A549 (cell line): ENCODE results near the gene GHITM. TPM values are rescaled to one million over a fixed set of nuclear protein-coding genes. Genes with fewer than 3 reads are reported as not detected.
"Not testable (repeated sequence)": the region's sequence is repeated elsewhere in the genome, so short reads cannot be mapped to it uniquely, and the experiment has no call there.

ENCODE experiments used
- ATAC-seq, 2 experiments: fragments of 200-7000 bp in 1 of 2; fragments of >200 bp in 1 of 2; cut with Nextera tagmentation in 1 of 2; cut with Tn5 transposase in 1 of 2; 3 replicates each; pipeline versions ENCODE4 v1.8.0 to v1.9.1; 2018 to 2020; ENCODE audit warnings: mild to moderate bottlenecking in 1 of 2, moderate library complexity in 1 of 2
- CTCF ChIA-PET: fragments of 300-600 bp; sonication (Branson Sonifier 250); formaldehyde crosslinking; extraction: SDS; loops from one replicate; lab custom pipeline; 2021; ENCODE audit warnings: antibody characterized with exemption, inconsistent platforms; lab: Yijun Ruan, JAX
- POLR2A ChIA-PET: fragments of 350-600 bp; formaldehyde crosslinking; extraction: SDS; loops from one replicate; lab custom pipeline; 2021; ENCODE audit warnings: antibody characterized with exemption, inconsistent platforms; lab: Yijun Ruan, JAX
- DNase-seq, 2 experiments: peaks; one replicate each; pipeline versions ENCODE4 v3.0.0 to v3.0.0-alpha.2; 2011 to 2016; ENCODE audit warnings: low read depth in 1 of 2, low spot score in 1 of 2
- FAIRE-seq: peaks from 2 replicates; lab custom pipeline; 2011; peaks lifted over from hg19 to GRCh38; lab: Jason Lieb, UNC
- H3K27ac ChIP-seq, 2 experiments: fragments of >200 bp; sonication (Bioruptor Twin); formaldehyde crosslinking; 3 replicates each; pipeline ENCODE4 v1.5.1; 2016 to 2017
- H3K4me1 ChIP-seq: fragments of >200 bp; sonication (Bioruptor Twin); formaldehyde crosslinking; 3 replicates; pipeline ENCODE4 v1.6.1; 2016
- H3K4me2 ChIP-seq: fragments of >200 bp; sonication (Bioruptor Twin); formaldehyde crosslinking; 3 replicates; pipeline ENCODE4 v1.6.1; 2016
- H3K4me3 ChIP-seq: fragments of >200 bp; sonication (Bioruptor Twin); formaldehyde crosslinking; 3 replicates; pipeline ENCODE4 v1.5.1; 2016
- H3K9me3 ChIP-seq: fragments of >200 bp; sonication (Bioruptor Twin); formaldehyde crosslinking; 3 replicates; pipeline ENCODE4 v1.6.1; 2016
- CEBPB ChIP-seq, 2 experiments: fragments of >200 bp in 1 of 2; sonication (Bioruptor Twin) in 1 of 2; formaldehyde crosslinking in 1 of 2; IDR thresholded peaks; 2 replicates each; pipeline ENCODE4 v1.6.1; 2012 to 2016
- EP300 ChIP-seq, 2 experiments: fragments of >200 bp; sonication (Bioruptor Twin); formaldehyde crosslinking; IDR thresholded peaks; 2 replicates in 1 of 2; 3 replicates in 1 of 2; pipeline ENCODE4 v1.6.1; 2016 to 2017
- FOXS1 ChIP-seq: fragments of 250-450 bp; sonication (Bioruptor Pico); IDR thresholded peaks from 2 replicates; pipeline ENCODE4 v1.5.0; 2020; ENCODE audit warnings: mild to moderate bottlenecking, moderate library complexity
- HOXB13 ChIP-seq: fragments of 250-450 bp; sonication (Bioruptor Pico); IDR thresholded peaks from 2 replicates; pipeline ENCODE4 v1.5.0; 2020; ENCODE audit warnings: low read depth, mild to moderate bottlenecking, moderate library complexity
- MAFK ChIP-seq: fragments of 450-650 bp; IDR thresholded peaks from 2 replicates; pipeline ENCODE4 v1.6.1; 2014; ENCODE audit not compliant: partially characterized antibody
- NPAS2 ChIP-seq: fragments of 250-450 bp; sonication (Bioruptor Pico); IDR thresholded peaks from 2 replicates; pipeline ENCODE4 v1.8.0; 2022; ENCODE audit warnings: mild to moderate bottlenecking, moderate library complexity, borderline replicate concordance
- POLR2AphosphoS2 ChIP-seq: conservative IDR thresholded peaks from 2 replicates; pipeline ENCODE4 v1.6.1; 2012; ENCODE audit warnings: low read length, improper control_type of control experiment, inconsistent platforms
- RAD21 ChIP-seq, 2 experiments: fragments of >200 bp in 1 of 2; sonication (Bioruptor Twin) in 1 of 2; formaldehyde crosslinking in 1 of 2; IDR thresholded peaks in 1 of 2; conservative IDR thresholded peaks in 1 of 2; 2 replicates in 1 of 2; 3 replicates in 1 of 2; pipeline ENCODE4 v1.6.1; 2012 to 2018; ENCODE audit warnings: inconsistent platforms in 1 of 2
- WGBS: methylation state at CpG from one replicate; pipeline ENCODE4 v1.1.6; 2017; ENCODE audit errors: missing lambda C conversion rate; 5-methylcytosine and 5-hydroxymethylcytosine counted together
- polyA plus RNA-seq, 4 experiments: library from polyadenylated mRNA; depleted of rRNA in 3 of 4; stranded (reverse); fragments of >200 nt; fragmentation: RNase III in 1 of 4; extraction: RNeasy Plus Mini Kit Qiagen cat#74134 plus additional on column Dnase treatment in 1 of 4; gene quantifications; 2 replicates in 3 of 4; 3 replicates in 1 of 4; pipeline ENCODE4 v1.2.3, GENCODE V29; 2011 to 2017
- TF ChIP-seq, protein P1 (sequence below): fragments of 250-450 bp; sonication (Bioruptor Pico); IDR thresholded peaks from 2 replicates; pipeline ENCODE4 v1.5.0; 2020; ENCODE audit warnings: low read depth, mild to moderate bottlenecking, moderate library complexity
- TF ChIP-seq, protein P2 (sequence below): fragments of 250-450 bp; sonication (Bioruptor Pico); IDR thresholded peaks from 2 replicates; pipeline ENCODE4 v1.5.0; 2021; ENCODE audit warnings: mild to moderate bottlenecking, moderate library complexity, borderline replicate concordance
- TF ChIP-seq, protein P3 (sequence below): fragments of >200 bp; sonication (Bioruptor Twin); formaldehyde crosslinking; IDR thresholded peaks from 2 replicates; pipeline ENCODE4 v1.6.1; 2016
- TF ChIP-seq, protein P4 (sequence below): fragments of >200 bp; sonication (Bioruptor Twin); formaldehyde crosslinking; IDR thresholded peaks from 3 replicates; pipeline ENCODE4 v1.5.1; 2016

GHITM gene
- polyA plus RNA-seq, 2 of the 4 experiments (the other 2 are of a cell fraction): 220 to 360 TPM

DNA sequence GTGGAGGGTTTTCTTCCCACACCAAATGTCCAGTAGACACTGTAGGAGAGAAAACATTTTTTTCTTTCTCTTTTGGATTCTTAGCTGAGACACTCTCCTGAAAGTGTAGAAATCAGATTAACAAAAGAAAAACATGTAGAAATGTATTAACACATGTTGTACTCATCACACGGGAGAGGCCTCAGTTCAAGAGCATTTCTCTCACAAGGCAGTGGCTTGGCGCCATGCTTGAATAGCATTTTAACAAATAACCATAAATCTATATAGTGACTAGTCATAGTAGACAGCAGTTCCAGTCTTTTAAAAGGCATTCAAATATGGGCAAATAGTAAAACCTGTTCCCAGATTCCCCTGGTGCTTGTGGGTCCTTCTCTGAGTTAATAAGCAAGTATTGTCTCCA, 38.3 kb upstream of the GHITM start:
- Histone ChIP-seq H3K4me3 (no peak overlapping the region), H3K4me2 (no peak overlapping the region), H3K9me3 (no peaks in the 10 kb centered on the region), H3K27ac (no peak overlapping the region), H3K4me1 (no peaks in the 10 kb centered on the region)
- ATAC-seq (no peak; a peak in 1 of 6 replicates), DNase-seq (no peak), FAIRE-seq (no peak)
- 40% methylated on average over 2 of the region's 2 CpGs for WGBS
- TF ChIP-seq POLR2AphosphoS2: no peak
- TF ChIP-seq, protein P1, sequence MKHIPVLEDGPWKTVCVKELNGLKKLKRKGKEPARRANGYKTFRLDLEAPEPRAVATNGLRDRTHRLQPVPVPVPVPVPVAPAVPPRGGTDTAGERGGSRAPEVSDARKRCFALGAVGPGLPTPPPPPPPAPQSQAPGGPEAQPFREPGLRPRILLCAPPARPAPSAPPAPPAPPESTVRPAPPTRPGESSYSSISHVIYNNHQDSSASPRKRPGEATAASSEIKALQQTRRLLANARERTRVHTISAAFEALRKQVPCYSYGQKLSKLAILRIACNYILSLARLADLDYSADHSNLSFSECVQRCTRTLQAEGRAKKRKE: no peak
- TF ChIP-seq MAFK: no peak
- TF ChIP-seq, protein P2, sequence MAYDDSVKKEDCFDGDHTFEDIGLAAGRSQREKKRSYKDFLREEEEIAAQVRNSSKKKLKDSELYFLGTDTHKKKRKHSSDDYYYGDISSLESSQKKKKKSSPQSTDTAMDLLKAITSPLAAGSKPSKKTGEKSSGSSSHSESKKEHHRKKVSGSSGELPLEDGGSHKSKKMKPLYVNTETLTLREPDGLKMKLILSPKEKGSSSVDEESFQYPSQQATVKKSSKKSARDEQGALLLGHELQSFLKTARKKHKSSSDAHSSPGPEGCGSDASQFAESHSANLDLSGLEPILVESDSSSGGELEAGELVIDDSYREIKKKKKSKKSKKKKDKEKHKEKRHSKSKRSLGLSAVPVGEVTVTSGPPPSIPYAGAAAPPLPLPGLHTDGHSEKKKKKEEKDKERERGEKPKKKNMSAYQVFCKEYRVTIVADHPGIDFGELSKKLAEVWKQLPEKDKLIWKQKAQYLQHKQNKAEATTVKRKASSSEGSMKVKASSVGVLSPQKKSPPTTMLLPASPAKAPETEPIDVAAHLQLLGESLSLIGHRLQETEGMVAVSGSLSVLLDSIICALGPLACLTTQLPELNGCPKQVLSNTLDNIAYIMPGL (CRISPR knock-in tag): no peak
- no peak for TF ChIP-seq RAD21 (conservative IDR thresholded peaks at IDR 0.05 in 1 of 2, IDR thresholded peaks at IDR 0.05 in 1 of 2)
- TF ChIP-seq NPAS2: no peak
- TF ChIP-seq CEBPB (IDR thresholded peaks at IDR 0.05): no peak
- TF ChIP-seq, protein P3, sequence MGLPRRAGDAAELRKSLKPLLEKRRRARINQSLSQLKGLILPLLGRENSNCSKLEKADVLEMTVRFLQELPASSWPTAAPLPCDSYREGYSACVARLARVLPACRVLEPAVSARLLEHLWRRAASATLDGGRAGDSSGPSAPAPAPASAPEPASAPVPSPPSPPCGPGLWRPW: no peak
- no peak for TF ChIP-seq FOXS1 (CRISPR knock-in tag)
- ChIA-PET CTCF (interaction anchor here (1.5 kb wide), 1 partner anchor 42 kb away, joined by 3 read pairs; no protein-coding TSS in a partner anchor), POLR2A (no interaction called here)

DNA sequence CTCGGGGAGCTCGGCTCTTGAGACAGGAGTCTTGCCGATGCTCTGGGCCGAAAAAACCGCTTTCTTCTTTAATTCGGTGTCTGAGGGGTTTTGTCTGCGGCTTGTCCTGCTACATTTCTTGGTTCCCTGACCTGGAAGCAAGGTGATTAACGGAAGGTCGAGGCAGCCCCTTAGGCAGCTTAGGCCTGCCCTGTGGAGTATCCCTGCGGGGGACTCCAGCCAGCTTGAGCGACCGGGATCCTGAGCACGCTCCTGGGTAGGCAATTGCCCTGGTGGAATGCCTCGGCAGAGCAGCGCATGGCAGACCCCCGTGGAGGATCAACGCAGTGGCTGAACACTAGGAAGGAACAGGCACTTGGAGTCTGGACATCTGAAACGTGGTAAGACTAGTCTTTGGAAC, 30.5 kb upstream of the GHITM start:
- Histone ChIP-seq H3K9me3 (no peaks in the 10 kb centered on the region), H3K27ac (no peak overlapping the region), H3K4me2 (no peak overlapping the region), H3K4me3 (no peak overlapping the region), H3K4me1 (no peaks in the 10 kb centered on the region)
- WGBS: 46% methylated on average over 12 of the region's 18 CpGs
- ChIA-PET POLR2A (no interaction called here), CTCF (no interaction called here)
- no peak for TF ChIP-seq EP300 (IDR thresholded peaks at IDR 0.05)
- ATAC-seq (no peak), DNase-seq (no peak), FAIRE-seq (no peak)

DNA sequence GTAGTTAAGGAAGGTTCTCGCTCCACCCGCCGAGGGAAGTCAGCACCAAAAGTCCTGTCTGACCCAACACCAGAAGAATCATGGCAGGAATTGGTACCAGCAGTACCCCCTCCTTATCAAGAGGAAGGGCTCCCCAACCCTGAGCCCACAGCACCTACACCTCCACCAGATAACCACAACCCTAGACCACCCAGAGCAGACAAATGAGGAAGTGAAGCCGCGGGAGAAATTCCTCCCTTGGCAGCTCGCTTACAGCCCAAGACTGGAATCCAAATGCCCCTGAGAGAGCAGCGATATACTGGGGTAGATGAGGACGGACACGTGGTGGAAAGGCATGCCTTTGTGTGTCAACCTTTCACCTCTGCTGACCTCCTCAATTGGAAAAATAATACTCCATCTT, 29.5 kb upstream of the GHITM start:
- CTCF ChIA-PET, H3K4me3 ChIP-seq, FAIRE-seq, POLR2A ChIA-PET, H3K4me1 ChIP-seq, DNase-seq, H3K27ac ChIP-seq, ATAC-seq, H3K9me3 ChIP-seq, H3K4me2 ChIP-seq: not testable (repeated sequence)
- 65% methylated on average over 9 of the region's 9 CpGs for WGBS

DNA sequence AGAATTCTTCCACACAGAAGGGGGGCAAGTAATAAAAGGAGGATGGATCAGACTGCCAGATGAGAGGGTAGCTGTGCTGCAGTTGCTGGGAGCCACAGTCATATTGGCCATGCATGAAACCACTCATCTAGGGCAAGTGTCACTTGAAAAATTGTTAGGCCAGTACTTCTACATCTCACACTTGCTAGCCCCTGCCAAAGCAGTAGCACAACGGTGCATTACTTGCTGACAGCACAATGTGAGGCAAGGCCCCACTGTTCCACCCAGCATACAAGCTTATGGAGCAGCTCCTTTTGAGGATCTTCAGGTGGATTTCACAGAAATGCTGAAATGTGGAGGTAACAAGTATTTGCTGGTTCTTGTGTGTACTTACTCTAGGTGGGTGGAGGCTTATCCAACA, 25.8 kb upstream of the GHITM start:
- H3K4me3 ChIP-seq, POLR2A ChIA-PET, FAIRE-seq, H3K27ac ChIP-seq, H3K4me1 ChIP-seq, CTCF ChIA-PET, DNase-seq, ATAC-seq, H3K4me2 ChIP-seq, H3K9me3 ChIP-seq: not testable (repeated sequence)
- WGBS: 8% methylated on average over 1 of the region's 1 CpG

DNA sequence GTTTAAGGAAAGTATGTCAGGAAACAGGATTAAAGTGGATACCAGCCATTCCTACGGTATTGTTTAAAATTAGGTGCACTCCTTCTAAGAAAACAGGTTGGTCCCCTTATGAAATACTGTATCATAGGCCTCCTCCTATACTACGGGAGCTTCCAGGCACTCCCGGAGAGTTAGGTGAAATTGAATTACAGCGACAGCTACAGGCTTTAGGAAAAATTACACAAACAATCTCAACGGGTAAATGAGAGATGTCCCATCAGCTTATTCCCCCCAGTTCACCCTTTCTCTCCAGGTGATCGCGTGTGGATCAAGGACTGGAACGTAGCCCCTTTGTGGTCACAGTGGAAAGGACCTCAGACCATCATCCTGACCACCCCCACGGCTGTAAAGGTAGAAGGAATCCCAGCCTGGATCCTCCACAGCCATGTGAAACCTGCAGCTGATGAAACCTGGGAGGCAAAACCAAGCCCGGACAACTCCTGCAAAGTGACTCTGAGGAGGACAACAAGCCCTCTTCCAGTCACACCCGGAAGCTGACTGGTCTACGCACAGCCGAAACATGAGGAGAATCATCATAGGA, 25.1 kb upstream of the GHITM start:
- H3K4me1 ChIP-seq: no peaks in the 10 kb centered on the region
- 20% methylated on average over 13 of the region's 13 CpGs for WGBS
- H3K4me3 ChIP-seq: no peak overlapping the region
- H3K27ac ChIP-seq: no peak overlapping the region
- FAIRE-seq: no peak
- no peak for ATAC-seq
- no peaks in the 10 kb centered on the region for H3K9me3 ChIP-seq
- TF ChIP-seq HOXB13 (no peak), RAD21 (conservative IDR thresholded peaks at IDR 0.05 in 1 of 2, IDR thresholded peaks at IDR 0.05 in 1 of 2) (peak in 1 of 2 experiments; percentile 20; a peak in 1 of 5 replicates)
- TF ChIP-seq, protein P4, sequence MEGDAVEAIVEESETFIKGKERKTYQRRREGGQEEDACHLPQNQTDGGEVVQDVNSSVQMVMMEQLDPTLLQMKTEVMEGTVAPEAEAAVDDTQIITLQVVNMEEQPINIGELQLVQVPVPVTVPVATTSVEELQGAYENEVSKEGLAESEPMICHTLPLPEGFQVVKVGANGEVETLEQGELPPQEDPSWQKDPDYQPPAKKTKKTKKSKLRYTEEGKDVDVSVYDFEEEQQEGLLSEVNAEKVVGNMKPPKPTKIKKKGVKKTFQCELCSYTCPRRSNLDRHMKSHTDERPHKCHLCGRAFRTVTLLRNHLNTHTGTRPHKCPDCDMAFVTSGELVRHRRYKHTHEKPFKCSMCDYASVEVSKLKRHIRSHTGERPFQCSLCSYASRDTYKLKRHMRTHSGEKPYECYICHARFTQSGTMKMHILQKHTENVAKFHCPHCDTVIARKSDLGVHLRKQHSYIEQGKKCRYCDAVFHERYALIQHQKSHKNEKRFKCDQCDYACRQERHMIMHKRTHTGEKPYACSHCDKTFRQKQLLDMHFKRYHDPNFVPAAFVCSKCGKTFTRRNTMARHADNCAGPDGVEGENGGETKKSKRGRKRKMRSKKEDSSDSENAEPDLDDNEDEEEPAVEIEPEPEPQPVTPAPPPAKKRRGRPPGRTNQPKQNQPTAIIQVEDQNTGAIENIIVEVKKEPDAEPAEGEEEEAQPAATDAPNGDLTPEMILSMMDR: 0 out of 3 replicates have a peak, but pooled peaks have one; percentile 23
- DNase-seq: peak in 1 of 2 experiments; percentile 14
- POLR2A ChIA-PET: no interaction called here
- H3K4me2 ChIP-seq: no peak overlapping the region
- CTCF ChIA-PET: interaction anchor here (0.5 kb wide), 1 partner anchor 369 kb away, joined by 3 read pairs; no protein-coding TSS in a partner anchor

DNA sequence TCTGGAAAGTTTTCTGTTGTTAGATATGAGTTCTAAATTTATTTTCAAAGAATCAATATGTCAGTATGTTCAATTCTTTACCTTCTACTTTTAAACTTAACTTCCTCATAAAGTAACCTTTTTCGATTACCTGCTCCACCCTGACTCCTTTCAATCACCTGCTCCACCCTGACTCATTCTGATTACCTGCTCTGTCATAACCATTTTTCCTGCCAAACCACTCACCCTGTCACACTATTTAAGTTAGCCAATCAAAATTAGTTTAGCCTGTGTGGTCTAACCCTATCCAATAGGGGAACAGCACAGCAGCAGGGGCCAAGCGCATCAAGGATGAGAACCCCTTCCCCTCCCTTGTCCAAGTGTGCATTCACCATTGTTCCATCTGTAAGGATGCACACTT, 22.1 kb upstream of the GHITM start:
- FAIRE-seq, ATAC-seq, DNase-seq, H3K4me2 ChIP-seq, H3K4me3 ChIP-seq, POLR2A ChIA-PET, H3K4me1 ChIP-seq, H3K27ac ChIP-seq, H3K9me3 ChIP-seq, CTCF ChIA-PET: not testable (repeated sequence)
- 69% methylated on average over 2 of the region's 2 CpGs for whole genome bisulfite sequencing
